RCC 7860 (cell line): ENCODE data around the gene MRPS31.
"Not testable (repeated sequence)": the region's sequence is repeated elsewhere in the genome, so short reads cannot be mapped to it uniquely, and the experiment has no call there.

ENCODE experiments used
- DNase-seq: peaks from one replicate; pipeline ENCODE4 v3.0.0-alpha.2; 2015; ENCODE audit warnings: low spot score
- FAIRE-seq: peaks from 2 replicates; lab custom pipeline; 2012; peaks lifted over from hg19 to GRCh38; lab: Jason Lieb, UNC

MRPS31 gene

DNA sequence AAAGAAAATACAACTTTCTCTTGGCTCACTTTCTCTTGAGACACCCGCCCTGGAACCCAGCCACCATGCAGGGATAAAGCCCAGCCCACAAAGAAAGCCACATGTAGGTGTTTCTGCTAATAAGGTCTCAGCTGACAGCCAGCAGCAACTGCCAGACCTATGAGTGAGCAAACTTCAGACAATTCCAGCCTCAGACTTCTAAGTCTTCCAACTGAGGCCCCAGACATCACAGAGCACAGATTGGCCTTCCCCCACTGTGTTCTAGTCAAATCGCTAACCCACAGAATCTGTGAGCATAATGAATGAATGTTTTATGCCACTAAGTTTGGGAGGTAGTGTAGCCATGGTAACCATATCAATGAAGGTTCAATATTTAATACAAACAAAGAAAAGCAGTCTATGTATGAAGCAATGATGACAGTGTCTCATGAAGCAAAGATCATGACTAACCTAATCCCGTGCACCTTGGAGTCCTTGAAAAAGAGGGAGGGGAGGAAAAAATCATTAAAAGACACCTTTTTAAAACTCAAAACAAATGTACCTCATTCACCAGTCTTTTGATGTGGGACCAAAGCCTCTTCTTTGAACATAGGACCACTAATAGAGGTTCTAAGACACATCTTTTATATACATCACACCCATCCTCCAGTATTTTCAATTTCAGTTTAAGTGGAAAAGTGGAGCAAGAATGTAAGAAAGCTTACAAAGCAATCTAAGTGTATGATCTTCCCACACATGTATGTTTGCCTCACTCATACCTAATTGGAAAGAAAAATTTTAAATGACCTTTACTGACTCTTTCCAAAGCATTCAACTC is 6.2 kb downstream of the MRPS31 start:
- FAIRE-seq (no peak), DNase-seq (no peak)

DNA sequence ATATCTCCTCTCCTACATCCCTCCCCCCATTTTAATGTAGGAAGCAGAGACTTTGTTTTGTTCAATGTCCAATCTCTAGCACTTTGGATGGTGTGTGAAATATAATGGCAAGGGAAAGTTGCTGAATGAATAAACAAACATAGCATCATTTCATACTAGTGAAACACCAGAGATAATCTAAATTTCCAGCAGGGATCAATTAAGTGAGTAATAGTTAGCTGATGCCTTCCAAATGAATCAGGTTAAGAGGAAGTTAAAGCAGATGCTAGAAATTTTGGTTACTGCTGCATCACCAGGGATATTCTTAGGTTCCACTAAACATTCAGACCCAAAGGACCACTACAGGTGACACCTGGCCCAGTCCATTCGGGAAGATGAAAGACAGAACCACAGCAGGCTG is 8.1 kb downstream of the MRPS31 start:
- no peak for DNase-seq
- no peak for FAIRE-seq

DNA sequence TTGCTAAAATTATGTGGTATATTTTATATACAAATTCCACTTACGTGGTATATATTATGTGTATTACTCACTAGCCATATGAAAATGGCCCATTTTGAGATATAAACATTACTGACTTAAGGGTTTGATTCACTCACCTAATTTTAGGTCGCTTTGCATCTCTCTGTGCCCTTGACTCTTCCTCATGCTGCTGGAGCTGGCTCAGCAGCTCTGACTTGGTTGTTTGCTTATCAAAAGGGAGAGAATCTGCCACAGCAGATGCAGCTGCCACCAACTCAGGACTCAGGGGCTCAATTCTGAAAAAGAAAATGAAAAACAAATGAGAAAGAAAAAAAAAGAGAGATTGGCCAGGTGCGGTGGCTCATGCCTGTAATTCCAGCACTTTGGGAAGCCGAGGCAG is 12.2 kb downstream of the MRPS31 start:
- FAIRE-seq (no peak), DNase-seq (no peak)

DNA sequence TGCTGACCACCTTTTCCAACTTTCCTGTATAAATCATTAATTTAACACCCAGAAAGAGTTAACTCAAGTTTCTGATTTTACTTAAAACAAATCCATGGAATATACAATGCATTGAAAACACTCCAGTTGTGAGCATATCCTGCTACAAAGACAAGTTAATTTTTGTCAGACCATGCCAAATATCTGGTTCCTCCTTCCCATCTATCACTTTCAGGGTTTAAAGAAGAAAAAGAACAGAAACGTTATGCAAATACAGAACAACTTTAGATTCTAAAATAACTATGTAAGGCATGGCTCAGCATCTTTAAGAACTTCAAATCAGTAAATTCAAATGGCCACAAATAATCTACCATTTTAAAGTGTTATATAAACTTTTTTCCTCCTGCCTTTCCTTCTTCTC is 14.9 kb downstream of the MRPS31 start:
- FAIRE-seq (no peak), DNase-seq (no peak)

DNA sequence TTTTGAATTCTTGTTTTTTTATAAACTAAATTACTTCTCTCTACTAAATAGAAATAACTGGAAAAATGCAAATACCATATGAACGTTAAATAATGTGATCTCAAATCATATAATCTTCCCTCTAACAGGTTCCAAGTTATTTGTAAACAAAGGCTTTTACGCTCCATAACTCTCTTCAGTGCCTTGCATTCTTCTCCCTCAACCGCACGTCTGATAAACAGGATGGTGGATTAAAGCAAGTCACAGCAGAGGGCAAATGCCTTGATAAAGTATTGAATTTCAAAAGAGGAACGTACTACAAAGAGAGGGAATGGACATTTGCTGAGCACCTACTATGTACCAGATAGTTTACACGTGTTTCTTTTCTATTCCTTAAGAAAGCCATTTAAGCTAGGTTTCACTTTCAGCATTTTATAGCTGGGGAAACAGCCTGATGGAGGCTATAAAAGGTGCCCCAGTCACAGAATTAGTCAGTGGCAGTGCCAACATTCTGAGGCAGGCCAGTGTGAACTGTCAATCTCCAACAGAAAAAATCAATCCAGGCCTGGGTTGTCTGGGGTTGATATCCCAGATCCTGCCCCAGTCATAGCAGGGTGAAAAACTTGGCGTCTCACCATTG is 15.8 kb downstream of the MRPS31 start:
- DNase-seq (no peak), FAIRE-seq (no peak)

DNA sequence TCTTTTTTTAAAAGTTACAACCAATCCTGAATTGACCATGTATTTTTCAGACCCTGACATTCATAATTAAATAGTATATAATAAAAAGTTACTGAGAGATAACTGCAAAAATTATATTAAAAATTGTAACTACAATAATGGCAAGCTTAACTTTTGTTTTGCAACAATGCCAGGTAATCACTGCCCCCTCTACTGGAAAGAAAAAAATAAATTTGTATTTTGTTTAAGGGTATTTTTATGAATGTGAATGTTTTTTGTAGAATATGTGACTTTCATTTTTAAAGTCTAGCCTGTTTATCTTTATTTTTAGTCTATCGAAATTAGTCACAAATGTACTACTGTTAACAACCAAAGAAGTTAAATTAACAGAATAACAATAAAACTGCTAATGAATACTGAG is 21.7 kb downstream of the MRPS31 start:
- DNase-seq = no peak
- FAIRE-seq = peak; percentile 52

DNA sequence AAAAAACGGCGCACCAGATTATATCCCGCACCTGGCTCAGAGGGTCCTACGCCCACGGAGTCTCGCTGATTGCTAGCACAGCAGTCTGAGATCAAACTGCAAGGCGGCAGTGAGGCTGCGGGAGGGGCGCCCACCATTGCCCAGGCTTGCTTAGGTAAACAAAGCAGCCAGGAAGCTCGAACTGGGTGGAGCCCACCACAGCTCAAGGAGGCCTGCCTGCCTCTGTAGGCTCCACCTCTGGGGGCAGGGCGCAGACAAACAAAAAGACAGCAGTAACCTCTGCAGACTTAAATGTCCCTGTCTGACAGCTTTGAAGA is 35.8 kb downstream of the MRPS31 start:
- FAIRE-seq = not testable (repeated sequence)

DNA sequence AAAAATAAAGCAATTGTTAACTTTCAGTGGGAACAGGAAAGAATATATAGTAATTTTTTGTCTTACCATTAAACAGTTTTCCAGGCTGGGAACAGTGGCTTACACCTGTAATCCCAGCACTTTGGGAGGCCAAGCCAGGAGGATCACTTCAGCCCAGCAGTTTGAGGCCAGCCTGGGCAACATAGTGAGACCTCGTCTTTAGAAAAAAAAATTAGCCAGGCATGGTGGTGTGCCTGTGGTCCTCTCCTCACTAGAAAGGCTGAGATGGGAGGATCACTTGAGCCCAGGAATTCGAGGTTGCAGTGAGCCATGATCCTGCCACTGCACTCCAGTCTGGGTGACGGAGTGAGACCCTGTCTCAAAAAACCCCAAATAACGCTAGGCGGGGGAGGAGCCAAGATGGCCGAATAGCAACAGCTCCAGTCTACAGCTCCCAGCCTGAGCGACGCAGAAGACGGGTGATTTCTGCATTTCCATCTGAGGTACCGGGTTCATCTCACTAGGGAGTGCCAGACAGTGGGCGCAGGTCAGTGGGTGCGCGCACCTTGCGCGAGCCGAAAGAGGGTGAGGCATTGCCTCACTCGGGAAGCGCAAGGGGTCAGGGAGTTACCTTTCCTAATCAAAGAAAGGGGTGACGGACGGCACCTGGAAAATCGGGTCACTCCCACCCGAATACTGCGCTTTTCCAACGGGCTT is 36.3 kb downstream of the MRPS31 start:
- FAIRE-seq, DNase-seq: not testable (repeated sequence)

More for the DNA sequence above, 35.8 kb downstream of the MRPS31 start:
- not testable (repeated sequence) for DNase-seq

DNA sequence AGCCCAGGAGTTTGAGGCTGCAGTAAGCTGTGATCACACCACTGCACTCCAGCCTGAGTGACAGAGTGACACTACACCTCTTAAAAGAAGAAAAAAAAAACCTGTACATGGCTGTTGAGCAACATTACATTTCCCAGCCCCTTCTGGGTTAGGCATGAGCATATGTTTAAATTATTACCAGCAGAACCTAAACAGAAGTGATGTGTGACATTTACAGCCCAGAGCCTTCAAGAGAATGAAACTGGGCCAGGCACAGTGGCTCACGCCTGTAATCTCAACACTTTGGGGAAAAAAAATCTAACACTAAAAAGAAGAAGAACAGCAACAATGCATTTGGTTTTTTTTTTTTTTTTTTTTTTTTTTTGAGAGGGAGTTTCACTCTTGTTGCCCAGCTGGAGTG is 38.3 kb downstream of the MRPS31 start:
- FAIRE-seq = no peak
- DNase-seq = no peak

DNA sequence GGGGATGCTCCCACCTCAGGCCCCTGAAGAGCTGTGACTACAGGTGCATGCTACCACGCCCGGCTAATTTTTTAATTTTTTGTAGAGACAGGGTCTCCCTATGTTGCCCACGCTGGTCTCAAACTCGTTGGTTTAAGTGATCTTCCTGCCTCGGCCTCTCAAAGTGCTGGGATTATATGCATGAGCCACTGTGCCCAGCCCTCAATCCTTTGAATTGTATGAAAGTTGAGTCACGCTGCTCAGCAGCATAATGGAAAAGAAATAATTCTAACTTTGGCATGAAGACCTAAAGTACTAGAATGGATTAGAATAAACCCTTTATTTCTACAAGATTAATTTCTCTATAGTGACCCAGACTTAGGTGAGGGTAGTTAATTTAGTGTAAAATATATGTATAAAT is 42.4 kb downstream of the MRPS31 start:
- DNase-seq (no peak), FAIRE-seq (no peak)

DNA sequence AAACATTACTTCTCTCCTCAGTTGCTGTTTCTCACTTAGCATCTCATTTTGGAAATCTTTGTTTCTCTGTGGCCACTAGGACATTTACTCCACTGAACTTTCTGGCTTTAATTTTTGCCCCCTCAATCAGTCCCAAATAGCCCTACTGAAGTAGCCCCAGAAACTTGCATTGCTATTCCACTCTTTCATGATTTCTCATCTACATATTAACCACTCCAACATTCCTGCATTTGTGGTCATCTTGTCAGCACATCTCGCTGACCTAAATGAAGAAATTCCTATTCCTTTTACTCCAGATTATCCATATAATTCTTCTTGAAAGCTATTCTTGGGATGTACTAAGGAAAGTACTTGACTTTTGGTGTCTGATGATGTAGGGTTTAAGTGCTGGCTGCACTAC is 56.6 kb downstream of the MRPS31 start:
- DNase-seq, FAIRE-seq: not testable (repeated sequence)

DNA sequence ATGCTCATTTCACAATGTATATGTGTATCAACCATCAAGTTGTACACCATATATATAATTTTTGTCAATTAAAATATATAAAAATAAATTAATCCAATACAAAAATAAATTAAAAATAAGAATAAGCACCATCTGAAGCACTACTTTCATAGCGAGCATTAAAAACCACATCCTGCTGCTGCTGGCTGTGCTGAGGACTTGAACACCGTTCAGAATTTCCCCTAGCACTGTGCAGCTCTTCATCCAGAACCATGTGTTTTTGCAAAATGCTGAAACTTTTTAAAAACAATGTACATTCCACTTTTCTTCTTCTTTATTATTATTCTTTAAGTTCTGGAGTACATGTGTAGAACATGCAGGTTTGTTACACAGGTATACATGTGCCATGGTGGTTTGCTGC is 64.6 kb downstream of the MRPS31 start:
- FAIRE-seq = no peak
- DNase-seq = no peak

DNA sequence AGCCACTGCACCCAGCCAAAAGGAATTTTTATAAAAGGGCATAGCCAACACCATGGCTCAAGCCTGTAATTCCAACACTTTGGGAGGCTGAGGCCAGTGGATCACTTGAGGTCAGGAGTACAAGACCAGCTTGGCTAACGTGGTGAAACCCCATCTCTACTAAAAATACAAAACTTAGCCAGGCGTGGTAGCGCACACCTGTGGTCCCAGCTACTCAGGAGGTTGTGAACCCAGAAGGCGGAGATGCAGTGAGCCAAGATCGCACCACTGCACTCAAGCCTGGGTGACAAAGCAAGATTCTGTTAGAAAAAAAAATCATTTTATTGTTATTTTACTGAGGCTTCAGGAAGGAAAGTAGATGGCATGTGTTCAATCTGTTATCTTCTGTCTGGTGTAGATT is 73.3 kb downstream of the MRPS31 start:
- no peak for FAIRE-seq
- no peak for DNase-seq

DNA sequence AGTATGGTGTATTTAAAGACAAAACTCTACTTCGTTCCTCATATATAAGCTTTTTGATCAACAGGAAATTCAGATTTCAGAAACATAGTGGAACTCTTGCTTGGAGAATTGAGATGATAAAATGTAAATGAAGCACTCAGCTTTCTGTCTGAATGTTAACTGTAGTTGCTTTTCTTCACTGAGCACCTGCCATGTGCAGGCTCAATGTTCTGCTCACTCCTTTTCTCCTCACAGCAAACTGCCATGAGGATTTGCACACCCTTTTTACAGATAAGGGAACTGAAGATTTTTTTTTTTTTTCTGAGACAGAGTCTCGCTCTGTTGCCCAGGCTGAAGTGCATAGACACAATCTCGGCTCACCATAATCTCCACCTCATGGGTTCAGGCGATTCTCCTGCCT is 76.6 kb downstream of the MRPS31 start:
- no peak for FAIRE-seq
- no peak for DNase-seq

DNA sequence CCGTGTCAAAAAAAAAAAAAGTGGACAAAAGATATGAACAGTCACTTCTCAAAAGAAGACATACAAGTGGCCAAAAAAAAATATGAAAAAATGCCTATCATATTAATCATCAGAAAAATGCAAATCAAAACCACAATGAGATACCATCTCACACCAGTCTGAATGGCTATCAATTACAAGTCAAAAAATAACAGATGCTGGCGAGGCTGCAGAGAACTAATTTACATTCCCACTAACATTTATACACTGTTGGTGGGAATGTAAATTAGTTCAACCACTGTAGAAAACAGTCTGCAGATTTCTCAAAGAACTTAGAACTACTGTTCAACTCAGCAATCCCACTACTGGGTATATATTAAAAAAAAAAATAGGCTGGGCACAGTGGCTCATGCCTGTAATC is 78.0 kb downstream of the MRPS31 start:
- FAIRE-seq (no peak), DNase-seq (peak; percentile 32)

DNA sequence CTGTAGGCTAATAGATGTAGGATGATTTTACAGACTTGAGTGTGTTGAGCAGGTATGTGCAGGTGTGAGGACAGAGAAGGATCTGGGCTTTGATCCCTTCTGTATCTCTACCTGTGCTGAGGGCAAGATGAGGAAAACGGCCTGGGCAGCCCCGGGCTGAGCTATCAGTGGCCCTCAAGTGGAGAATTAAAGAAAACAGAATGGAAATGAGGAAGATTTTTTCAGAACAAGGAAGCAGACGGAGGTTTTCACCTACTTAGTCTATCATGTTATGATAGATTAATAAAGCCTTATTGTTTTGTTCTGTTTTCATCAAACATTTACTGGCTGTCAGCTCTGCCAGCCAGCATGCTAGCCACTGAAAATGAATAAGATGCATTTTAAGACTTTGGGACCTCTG is 82.2 kb downstream of the MRPS31 start:
- DNase-seq = no peak
- FAIRE-seq = no peak

DNA sequence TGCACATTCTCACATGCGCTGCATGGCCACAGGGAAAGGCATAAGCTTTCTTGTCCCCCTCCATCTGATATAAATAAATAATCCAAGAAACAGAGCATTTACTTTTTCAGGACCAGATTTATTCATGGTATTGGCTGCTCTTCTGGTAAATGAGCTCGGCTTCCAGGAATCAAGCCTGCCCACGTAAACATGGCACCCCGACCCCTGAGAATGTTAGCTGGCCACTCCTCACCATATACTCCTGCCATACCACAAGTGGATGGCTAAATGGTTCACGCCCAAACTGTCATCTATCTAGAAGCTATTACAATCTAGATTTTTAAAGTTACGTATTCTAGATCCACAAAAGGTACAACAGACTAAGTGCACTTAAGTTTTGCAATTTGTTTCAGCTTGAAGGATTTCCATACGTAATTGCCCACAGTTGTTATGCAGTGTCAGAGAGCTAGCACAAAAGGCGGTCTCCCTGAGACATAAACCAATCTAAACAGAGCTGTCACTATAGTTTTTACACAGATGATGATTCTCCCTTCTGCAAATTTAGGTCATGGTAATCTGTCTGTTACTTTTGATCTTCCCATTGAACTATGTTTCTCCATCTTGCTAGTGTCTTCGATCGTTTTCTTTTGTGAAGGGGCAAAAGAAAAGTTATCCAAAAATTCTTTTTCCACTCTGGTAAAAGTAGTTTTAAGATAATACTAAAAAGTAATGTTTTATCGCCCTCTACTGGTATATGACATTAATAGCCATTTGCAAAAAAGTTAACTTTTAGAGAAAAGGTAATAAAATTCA is 88.3 kb downstream of the MRPS31 start:
- peak; percentile 31 for DNase-seq
- peak; percentile 46 for FAIRE-seq

DNA sequence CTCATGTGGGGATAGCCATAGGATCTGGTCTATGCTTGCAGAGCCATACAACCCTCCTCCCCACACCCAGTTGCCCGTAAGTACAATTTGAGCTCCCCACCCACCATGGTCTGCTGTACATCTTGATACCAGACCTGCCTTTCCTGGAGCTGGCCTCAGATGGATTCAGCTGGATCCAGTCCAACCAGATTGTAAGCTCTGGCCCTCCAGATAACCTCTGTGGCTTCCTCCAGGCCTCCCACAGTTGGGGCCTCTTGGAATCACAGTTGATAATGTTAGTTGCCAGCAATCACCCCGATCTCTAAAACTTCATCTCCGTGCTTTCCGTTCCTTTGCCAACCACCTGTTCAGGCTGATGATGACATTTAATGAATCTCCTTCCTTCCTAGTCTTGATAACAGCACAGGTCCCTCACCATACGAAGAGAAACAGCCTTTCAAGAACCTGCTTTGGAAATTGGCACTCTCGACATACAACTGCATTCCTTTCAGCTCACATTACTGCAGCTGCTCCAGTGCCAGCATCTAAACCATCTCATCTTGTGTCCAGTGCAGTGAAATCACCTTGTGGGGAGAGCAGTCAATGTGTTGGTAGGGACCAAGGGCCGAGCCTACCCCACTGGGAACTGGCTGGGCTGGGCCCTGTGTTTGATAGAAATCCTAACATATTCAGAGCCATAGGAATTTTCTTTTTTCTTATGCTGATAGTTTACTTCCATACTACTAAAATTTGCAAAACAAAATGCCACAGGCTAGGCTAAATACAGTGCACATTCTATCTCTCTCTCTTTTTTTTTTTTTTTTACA is 89.4 kb downstream of the MRPS31 start:
- DNase-seq = no peak
- FAIRE-seq = no peak

DNA sequence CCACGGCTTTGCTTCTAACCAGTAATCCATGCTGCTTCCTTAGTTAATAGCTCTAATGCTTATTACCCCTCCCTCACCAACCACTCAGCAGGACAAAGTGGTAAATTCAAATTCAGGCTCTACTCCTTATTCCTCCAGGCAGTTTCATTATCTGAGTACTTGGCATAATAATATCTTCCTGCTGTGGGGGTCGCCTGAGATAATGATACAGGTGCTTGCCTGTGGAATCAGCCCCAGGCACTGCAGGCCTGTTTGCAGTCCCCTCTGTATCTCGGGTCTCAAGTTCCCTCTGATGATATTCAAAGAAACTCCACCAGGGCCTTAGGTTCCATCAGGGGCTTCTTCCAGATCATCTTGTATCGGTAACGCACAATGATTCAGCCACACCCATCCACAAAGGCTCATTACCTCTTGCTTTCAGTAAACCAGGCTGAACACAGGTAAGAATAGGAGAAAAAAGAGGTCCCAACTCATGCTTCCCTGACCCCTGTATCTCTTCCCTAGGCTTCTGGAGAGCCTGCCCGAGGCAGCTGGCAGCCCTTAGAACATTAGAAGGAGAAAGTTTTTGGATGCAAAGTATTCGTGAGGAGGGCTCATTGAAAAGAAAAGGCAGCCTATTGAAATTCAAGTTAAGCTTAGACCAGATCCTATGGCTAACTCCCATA is 90.2 kb downstream of the MRPS31 start:
- DNase-seq (no peak), FAIRE-seq (no peak)

DNA sequence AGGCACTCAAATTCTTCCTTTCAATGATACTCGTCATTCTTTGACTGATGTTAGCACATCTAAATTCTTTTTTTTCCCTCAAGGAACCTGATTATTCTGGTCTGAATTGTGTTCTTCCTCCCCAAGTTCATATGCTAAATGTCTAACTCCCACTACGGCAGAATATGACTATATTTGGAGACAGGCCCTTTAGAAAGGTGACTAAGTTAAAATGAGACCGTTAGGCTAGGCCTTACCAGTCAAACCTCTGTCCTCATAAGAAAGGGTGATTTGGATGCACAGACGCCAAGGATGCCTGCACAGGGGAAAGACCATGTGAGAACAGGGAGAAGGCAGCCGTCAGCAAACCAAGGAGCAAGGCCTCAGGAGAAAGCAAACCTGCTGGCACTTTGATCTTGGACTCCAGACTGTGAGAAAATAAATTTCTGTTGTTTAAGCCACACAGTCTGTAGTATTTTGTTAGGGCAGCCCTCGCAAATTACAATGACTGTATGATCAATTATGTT is 91.5 kb downstream of the MRPS31 start:
- FAIRE-seq (no peak), DNase-seq (no peak)
